IMR-90 (cell line): ENCODE results near the gene ZBTB48. TPM values are rescaled to one million over a fixed set of nuclear protein-coding genes. Genes with fewer than 3 reads are reported as not detected.

ENCODE experiments used
- ATAC-seq: fragments of 200-7000 bp; cut with Tn5 transposase; 2 replicates; pipeline ENCODE4 v1.9.1; 2020; ENCODE audit warnings: low read depth, mild to moderate bottlenecking, moderate library complexity
- BruUV-seq: library from RNA; stranded (reverse); fragments of 400-500 nt; replicated peaks from 2 replicates; lab custom pipeline; 2021; lab: Mats Ljungman, UMichigan
- CTCF ChIA-PET: fragments of 300-600 bp; formaldehyde crosslinking; extraction: SDS; loops from one replicate; lab custom pipeline; 2021; ENCODE audit warnings: antibody characterized with exemption; lab: Yijun Ruan, JAX
- POLR2A ChIA-PET: fragments of 300-600 bp; sonication (Branson Sonifier 250); formaldehyde crosslinking; loops from one replicate; lab custom pipeline; 2022; ENCODE audit warnings: antibody characterized with exemption; ENCODE audit not compliant: unreplicated experiment; lab: Charles Lee
- DNase-seq: peaks from one replicate; pipeline ENCODE4 v3.0.0; 2013
- H2AFZ ChIP-seq: replicated peaks from 2 replicates; pipeline ENCODE3; 2013; ENCODE audit warnings: low read length, mild to moderate bottlenecking; ENCODE audit not compliant: poor library complexity
- H2AK5ac ChIP-seq: 2 replicates; pipeline ENCODE4 v1.6.1; 2013; ENCODE audit warnings: low read depth, low read length, inconsistent platforms
- H2AK9ac ChIP-seq: replicated peaks from 2 replicates; pipeline ENCODE3; 2013; ENCODE audit warnings: mild to moderate bottlenecking, low read depth, low read length, moderate library complexity; ENCODE audit not compliant: poor library complexity
- H2BK120ac ChIP-seq: 2 replicates; pipeline ENCODE4 v1.6.1; 2013; ENCODE audit warnings: low read depth, low read length, inconsistent platforms
- H2BK15ac ChIP-seq: 3 replicates; pipeline ENCODE4 v1.6.1; 2013; ENCODE audit warnings: low read depth, low read length, inconsistent platforms
- H2BK20ac ChIP-seq: 2 replicates; pipeline ENCODE4 v1.6.1; 2013; ENCODE audit warnings: low read depth, mild to moderate bottlenecking, inconsistent platforms, low read length, moderate library complexity
- H2BK5ac ChIP-seq: 2 replicates; pipeline ENCODE4 v1.6.1; 2013; ENCODE audit warnings: mild to moderate bottlenecking, low read depth, low read length, inconsistent platforms; ENCODE audit not compliant: poor library complexity, severe bottlenecking
- H3K14ac ChIP-seq: replicated peaks from 2 replicates; pipeline ENCODE4 v1.6.1; 2013; ENCODE audit warnings: low read depth, low read length, inconsistent platforms
- H3K18ac ChIP-seq: 2 replicates; pipeline ENCODE4 v1.6.1; 2013; ENCODE audit warnings: low read depth, low read length, control low read depth
- H3K23ac ChIP-seq: 2 replicates; pipeline ENCODE4 v1.6.1; 2013; ENCODE audit warnings: low read depth, low read length, inconsistent platforms
- H3K27ac ChIP-seq: 2 replicates; pipeline ENCODE4 v1.5.1; 2013; ENCODE audit warnings: mild to moderate bottlenecking, control low read depth, low read length; ENCODE audit not compliant: insufficient read depth
- H3K27me3 ChIP-seq: 2 replicates; pipeline ENCODE4 v1.6.1; 2013; ENCODE audit warnings: low read length; ENCODE audit not compliant: control insufficient read depth, insufficient read depth
- H3K36me3 ChIP-seq: 2 replicates; pipeline ENCODE4 v1.6.1; 2013; ENCODE audit warnings: low read length, mixed read lengths; ENCODE audit not compliant: control insufficient read depth, insufficient read depth
- H3K4ac ChIP-seq: 2 replicates; pipeline ENCODE4 v1.6.1; 2013; ENCODE audit warnings: low read depth, low read length, inconsistent platforms
- H3K4me1 ChIP-seq: 2 replicates; pipeline ENCODE4 v1.6.1; 2013; ENCODE audit warnings: low read length, mixed read lengths; ENCODE audit not compliant: control insufficient read depth, insufficient read depth
- H3K4me2 ChIP-seq: 2 replicates; pipeline ENCODE4 v1.6.1; 2013; ENCODE audit warnings: low read depth, mild to moderate bottlenecking, control low read depth, low read length, moderate library complexity
- H3K4me3 ChIP-seq: 2 replicates; pipeline ENCODE4 v1.5.1; 2013; ENCODE audit warnings: low read depth, mild to moderate bottlenecking, control low read depth, low read length, moderate library complexity; ENCODE audit not compliant: insufficient read depth
- H3K56ac ChIP-seq: 2 replicates; pipeline ENCODE4 v1.6.1; 2013; ENCODE audit warnings: low read length, inconsistent platforms; ENCODE audit not compliant: insufficient read depth; ENCODE audit errors: extremely low read depth
- H3K79me1 ChIP-seq, 2 experiments: 2 replicates each; pipeline ENCODE4 v1.6.1; 2013; ENCODE audit warnings: low read length in 2 of 2, inconsistent platforms in 1 of 2, low read depth in 1 of 2
- H3K9ac ChIP-seq: 2 replicates; pipeline ENCODE4 v1.6.1; 2013; ENCODE audit warnings: low read depth, low read length, control low read depth
- H3K9me1 ChIP-seq: 2 replicates; pipeline ENCODE4 v1.6.1; 2013; ENCODE audit warnings: low read length, inconsistent platforms; ENCODE audit not compliant: insufficient read depth
- H3K9me3 ChIP-seq: 2 replicates; pipeline ENCODE4 v1.6.1; 2013; ENCODE audit warnings: low read length; ENCODE audit not compliant: control insufficient read depth, insufficient read depth
- H4K20me1 ChIP-seq: 2 replicates; pipeline ENCODE4 v1.6.1; 2013; ENCODE audit warnings: low read length, inconsistent platforms; ENCODE audit not compliant: insufficient read depth
- H4K5ac ChIP-seq: 2 replicates; pipeline ENCODE4 v1.6.1; 2013; ENCODE audit warnings: mild to moderate bottlenecking, low read depth, low read length, control low read depth
- H4K8ac ChIP-seq, 2 experiments: 2 replicates each; pipeline ENCODE4 v1.6.1; 2013; ENCODE audit warnings: low read depth in 2 of 2, low read length in 2 of 2, control low read depth in 1 of 2, inconsistent platforms in 1 of 2
- H4K91ac ChIP-seq: 2 replicates; pipeline ENCODE4 v1.6.1; 2013; ENCODE audit warnings: low read depth, low read length, inconsistent platforms; ENCODE audit not compliant: insufficient read depth
- MAFK ChIP-seq: IDR thresholded peaks from 2 replicates; pipeline ENCODE4 v1.6.1; 2012; ENCODE audit warnings: low read depth, low read length, improper control_type of control experiment
- MAZ ChIP-seq: IDR thresholded peaks from 2 replicates; pipeline ENCODE4 v1.6.1; 2012; ENCODE audit warnings: low read depth, mild to moderate bottlenecking, low read length, improper control_type of control experiment, moderate library complexity, borderline replicate concordance
- MXI1 ChIP-seq: IDR thresholded peaks from 2 replicates; pipeline ENCODE4 v1.6.1; 2012; ENCODE audit warnings: low read depth, mild to moderate bottlenecking, low read length, moderate library complexity, borderline replicate concordance
- NFE2L2 ChIP-seq: fragments of 150-350 bp; IDR thresholded peaks from 2 replicates; pipeline ENCODE4 v1.6.1; 2016; ENCODE audit warnings: low read depth, mild to moderate bottlenecking, low read length
- RCOR1 ChIP-seq: IDR thresholded peaks from 2 replicates; pipeline ENCODE4 v1.6.1; 2012; ENCODE audit warnings: mild to moderate bottlenecking, low read length, improper control_type of control experiment; ENCODE audit not compliant: insufficient replicate concordance
- WGBS, 2 experiments: methylation state at CpG; one replicate each; pipeline versions ENCODE4 v1.1.5 to v1.1.7; 2013; ENCODE audit warnings: missing lambda C conversion rate in 2 of 2; ENCODE audit not compliant: insufficient read length in 1 of 2; ENCODE audit errors: extremely low coverage in 2 of 2; 5-methylcytosine and 5-hydroxymethylcytosine counted together
- dilution Hi-C: fragments of 300-500 bp; cut with HindIII; formaldehyde crosslinking; loops from one replicate; pipeline ENCODE4 v1.14.3; 2018; ENCODE audit warnings: low sequenced_read_pairs; ENCODE audit not compliant: unreplicated experiment
- in situ Hi-C: fragments of 300-500 bp; cut with MboI; formaldehyde crosslinking; loops from 3 replicates; pipeline ENCODE4 v1.14.3; 2019; ENCODE audit warnings: low sequenced_read_pairs, inconsistent platforms, mixed read lengths
- intact Hi-C: fragments of 100-400 bp; cut with micrococcal nuclease; formaldehyde crosslinking; loops from 2 replicates; pipeline ENCODE4 v1.10.0; 2022
- polyA plus RNA-seq, 3 experiments: library from polyadenylated mRNA; depleted of rRNA; stranded (reverse); fragments of >200 nt; gene quantifications; 2 replicates each; pipeline ENCODE4 v1.2.3, GENCODE V29; 2012; ENCODE audit warnings: low replicate concordance in 1 of 3
- total RNA-seq: library from RNA; depleted of rRNA; stranded (reverse); fragments of >200 nt; gene quantifications from 2 replicates; pipeline ENCODE4 v1.2.3, GENCODE V29; 2012

The ZBTB48 gene
- total and polyA plus RNA-seq, 2 of the 4 experiments (the other 2 are of a cell fraction), result 9.3 to 17.5 TPM

- peak within 1 kb of the TSS; percentile 66; the same call in 1 of the 2 replicates for H4K91ac ChIP-seq
- no peak within 1 kb of the TSS; the same call in 1 of the 2 replicates for H3K56ac ChIP-seq
- H3K4ac ChIP-seq, result peak within 1 kb of the TSS; percentile 64
- peaks cover 49% of the 10 kb centered on the region for H4K20me1 ChIP-seq
- H3K79me1 ChIP-seq, result peaks cover 35 to 81% of the 10 kb centered on the region in 2 experiments
- H2AK9ac ChIP-seq, result peak within 1 kb of the TSS; percentile 74
- peak within 1 kb of the TSS; percentile 85 for H3K14ac ChIP-seq
- H4K5ac ChIP-seq, result peak within 1 kb of the TSS; percentile 23
- H3K4me2 ChIP-seq, result peak within 1 kb of the TSS; percentile 95
- no peak within 1 kb of the TSS for H2BK120ac ChIP-seq
- no peaks in the 10 kb centered on the region for H3K27me3 ChIP-seq
- peaks cover 6% of the 10 kb centered on the region for H3K4me1 ChIP-seq
- H2BK15ac ChIP-seq, result no peak within 1 kb of the TSS
- POLR2A ChIA-PET, result no interaction called here
- ATAC-seq (peak; percentile 95), DNase-seq (peak; percentile 85)
- in situ Hi-C loops, result no loop called here
- CTCF ChIA-PET, result interaction anchor here (0.6 kb wide), 1 partner anchor 108 kb away, joined by 4 read pairs; no protein-coding TSS in a partner anchor
- peak within 1 kb of the TSS; percentile 67 for H2BK5ac ChIP-seq
- BruUV-seq, result no TSS peak
- H3K9me1 ChIP-seq, result peaks cover 4% of the 10 kb centered on the region
- TF ChIP-seq MXI1 (0 out of 2 replicates have a peak, but pooled peaks have one; percentile 32), NFE2L2 (no peak), MAFK (no peak), RCOR1 (no peak), MAZ (peak; percentile 52; the same call in 1 of the 2 replicates)
- peak within 1 kb of the TSS; percentile 67 for H3K4me3 ChIP-seq
- peak within 1 kb of the TSS; percentile 93 for H3K23ac ChIP-seq
- no peak within 1 kb of the TSS for H3K18ac ChIP-seq
- intact Hi-C loops, result no loop called here
- peaks cover 56% of the 10 kb centered on the region for H3K36me3 ChIP-seq
- H3K27ac ChIP-seq, result peak within 1 kb of the TSS; percentile 85
- WGBS, 2 experiments, result 1% methylated on average over 46 of the region's 73 CpGs; no CpG with 5 or more reads in 1 of the 2 experiments
- peak within 1 kb of the TSS; percentile 92 for H2AFZ ChIP-seq
- dilution Hi-C loops, result no loop called here
- peak within 1 kb of the TSS; percentile 65 for H3K9ac ChIP-seq
- H2BK20ac ChIP-seq, result no peak within 1 kb of the TSS
- no peaks in the 10 kb centered on the region for H3K9me3 ChIP-seq
- peak within 1 kb of the TSS; percentile 22 for H2AK5ac ChIP-seq
- peak within 1 kb of the TSS in 1 of 2 experiments; percentile 66; a peak in 2 of 4 replicates for H4K8ac ChIP-seq
Measured at GRCh38 chr1:6624710-6625583, 45.2 kb downstream of the ZBTB48 start, which contains the start of gene THAP3. Gene THAP3, plus strand, starts transcription at chr1:6624868. Its CDS starts 351 bp downstream, at chr1:6625219.
